T1000 (cell line): ENCODE measurements around the gene ZW10.
A peak's percentile ranks its signal among the peaks of the same experiment; 100 is the strongest.
"Not testable (repeated sequence)": the region's sequence is repeated elsewhere in the genome, so short reads cannot be mapped to it uniquely, and the experiment has no call there.

ENCODE experiments used
- DNase-seq: peaks from one replicate; lab custom pipeline; 2025; ENCODE audit warnings: mixed read lengths; lab: John Stamatoyannopoulos, UW

The ZW10 gene

DNA sequence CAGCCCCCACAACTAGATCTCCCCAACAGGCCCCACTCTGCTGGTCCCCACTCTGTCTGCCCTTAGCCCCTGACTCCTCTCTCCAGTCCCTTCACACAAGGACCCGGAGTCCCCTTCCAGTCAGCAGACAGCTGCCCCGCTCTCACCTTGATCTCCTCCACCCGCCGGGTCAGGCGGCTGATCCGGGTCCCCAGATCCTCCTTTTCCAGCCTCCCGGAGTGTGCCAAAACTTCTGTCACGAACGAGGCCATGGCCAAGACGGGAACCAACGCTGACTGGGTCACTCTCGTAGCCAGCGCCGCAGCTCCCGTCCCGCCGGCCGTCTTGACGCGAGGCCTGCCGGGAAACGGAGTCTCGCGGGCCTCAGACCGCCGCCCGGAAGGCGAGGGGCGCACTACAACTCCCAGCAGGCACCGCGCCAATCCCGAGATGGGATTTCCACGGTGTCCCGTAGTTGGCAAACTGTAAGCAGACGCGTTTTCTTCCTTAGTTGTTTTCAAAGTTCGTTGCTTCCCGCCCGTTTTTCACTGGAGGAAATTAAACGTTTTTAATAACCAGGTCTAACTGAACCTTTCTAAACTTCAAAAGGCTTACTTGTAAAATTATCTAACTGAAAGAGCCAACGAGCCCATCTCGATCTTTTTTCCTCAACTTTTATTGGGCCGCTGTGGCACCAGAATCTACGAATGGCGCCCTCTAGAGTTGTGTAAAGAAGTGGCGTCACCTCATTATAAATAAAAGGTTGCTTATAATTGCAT lies at the start of gene ZW10:
TSS of gene ZW10 (minus strand) at position 277 of the 758 bp plus-strand sequence. CDS start at position 251, 26 bp downstream.
- DNase-seq, result peak; percentile 87

- no peak for DNase-seq
Observed at GRCh38 chr11:113818426-113818825, 44.9 kb upstream of the ZW10 start.

DNA sequence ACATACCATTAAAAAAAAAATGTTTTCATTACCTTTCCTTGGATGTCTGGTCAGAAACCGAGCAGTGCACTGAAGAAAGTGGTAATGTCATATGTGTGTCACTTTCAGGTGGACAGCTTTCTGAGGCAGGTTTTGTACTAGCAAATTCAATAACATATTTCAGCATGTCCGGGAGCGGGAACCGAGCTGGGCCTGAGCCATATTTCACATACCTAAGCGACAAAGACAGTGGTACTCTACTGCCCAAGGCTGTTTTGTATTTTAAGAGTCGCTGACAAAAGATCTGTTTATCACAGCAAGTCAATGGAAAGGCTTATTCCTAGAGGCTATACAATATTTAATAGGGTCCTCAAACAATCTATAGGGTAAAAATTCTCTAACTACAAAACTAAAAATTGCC lies 44.1 kb upstream of the ZW10 start:
- DNase-seq, result no peak

GRCh38 chr11:113817162-113817561 lies 43.7 kb upstream of the ZW10 start:
- no peak for DNase-seq

- DNase-seq, result no peak
Observed at GRCh38 chr11:113814181-113814580, 40.7 kb upstream of the ZW10 start.

DNA sequence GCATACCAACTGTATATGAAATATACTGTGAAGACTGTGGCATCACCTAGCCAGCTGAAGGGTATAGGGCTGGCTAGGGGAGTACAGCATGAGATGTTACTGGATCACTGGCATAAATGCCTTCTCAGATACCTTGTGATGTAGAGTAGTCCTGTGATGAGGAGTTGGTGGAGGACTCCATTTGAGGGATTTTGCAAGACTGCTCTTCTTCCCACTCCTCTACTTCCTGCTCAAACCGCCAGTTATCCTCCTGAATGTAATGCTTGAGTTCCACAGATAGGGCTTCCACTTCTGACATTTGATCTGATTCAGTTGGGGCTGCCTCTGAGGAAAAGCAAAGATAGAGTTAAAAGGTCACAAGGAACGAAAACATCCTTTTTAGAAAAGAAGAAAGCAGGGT lies 35.4 kb upstream of the ZW10 start:
- no peak for DNase-seq

DNA sequence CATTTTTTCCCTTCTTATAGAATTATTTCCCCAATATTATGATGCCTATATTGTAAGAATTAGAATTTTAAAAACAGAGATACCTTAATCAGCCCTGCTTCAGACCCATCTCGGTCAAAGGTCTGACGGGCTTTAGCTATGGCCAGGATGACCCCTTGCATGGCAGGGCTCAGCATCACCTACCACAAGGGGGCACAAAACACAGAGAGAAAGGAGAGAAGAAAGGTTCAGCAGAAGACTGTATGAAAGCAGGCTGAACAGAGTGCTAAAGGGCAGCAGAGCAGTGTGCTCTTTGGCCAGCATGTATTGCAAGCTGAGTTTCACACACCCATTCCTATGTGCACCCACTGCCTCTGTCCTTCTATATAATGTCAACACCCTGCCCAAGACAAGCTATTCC lies 32.9 kb upstream of the ZW10 start:
- no peak for DNase-seq

GRCh38 chr11:113805640-113806039 lies 32.1 kb upstream of the ZW10 start:
- no peak for DNase-seq

- DNase-seq, result no peak
Observed at GRCh38 chr11:113802621-113803020, 29.1 kb upstream of the ZW10 start.

DNA sequence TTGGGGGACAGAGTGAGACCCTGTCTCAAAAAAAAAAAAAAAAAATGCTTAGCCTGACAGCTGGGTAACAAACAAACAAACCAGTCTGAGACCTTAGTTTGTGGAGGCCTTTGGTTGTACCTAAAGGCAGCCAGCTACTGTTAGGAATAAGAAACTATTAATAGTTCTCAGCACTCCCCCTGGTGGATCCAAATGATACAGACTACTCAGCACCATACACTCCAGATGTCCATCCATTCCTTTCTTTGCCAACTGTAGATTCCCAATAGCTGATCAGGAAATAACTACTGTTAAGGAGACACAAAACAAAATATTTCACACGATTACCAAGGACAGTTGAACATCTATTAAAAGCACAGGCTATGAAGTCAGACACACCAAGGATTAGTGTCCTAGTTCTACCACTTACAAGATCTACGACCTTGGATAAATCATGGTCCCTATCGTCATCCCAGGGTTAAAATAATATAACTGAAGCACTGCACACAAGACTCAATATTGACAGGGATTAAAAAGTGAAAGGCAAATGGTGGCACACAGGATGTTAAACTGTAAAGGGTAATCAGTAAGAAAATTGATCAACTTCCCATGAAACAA lies 23.3 kb upstream of the ZW10 start:
- no peak for DNase-seq

DNA sequence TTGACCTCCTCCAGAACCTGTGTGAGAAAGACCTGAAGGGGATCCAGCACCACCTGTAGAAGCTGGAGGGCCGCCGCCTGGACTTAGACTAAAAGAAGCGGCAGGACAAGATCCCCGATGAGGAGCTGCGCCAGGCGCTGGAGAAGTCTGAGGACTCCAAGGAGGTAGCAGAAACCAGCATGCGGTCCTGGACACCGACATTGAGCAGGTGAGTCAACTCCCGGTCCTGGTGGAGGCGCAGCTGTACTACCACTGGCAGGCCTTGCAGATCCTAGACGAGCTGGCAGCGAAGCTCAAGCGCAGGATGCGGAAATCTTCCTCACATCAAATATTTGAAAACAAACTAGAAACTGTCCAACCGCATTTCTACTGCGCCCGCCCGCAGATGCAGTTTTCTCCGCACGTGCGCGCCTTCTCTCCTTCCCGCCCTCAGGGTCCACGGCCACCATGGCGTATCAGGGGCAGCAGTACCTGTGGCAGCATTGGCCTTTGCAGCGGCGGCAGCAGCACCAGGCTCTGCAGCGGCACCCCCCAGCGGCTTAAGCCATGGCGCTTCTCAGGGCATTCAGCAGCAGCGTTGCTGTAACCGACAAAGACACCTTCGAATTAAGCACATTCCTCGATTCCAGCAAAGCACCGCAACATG lies 16.3 kb upstream of the ZW10 start:
- DNase-seq, result no peak

- not testable (repeated sequence) for DNase-seq
Observed at GRCh38 chr11:113789016-113789415, 15.5 kb upstream of the ZW10 start.

DNA sequence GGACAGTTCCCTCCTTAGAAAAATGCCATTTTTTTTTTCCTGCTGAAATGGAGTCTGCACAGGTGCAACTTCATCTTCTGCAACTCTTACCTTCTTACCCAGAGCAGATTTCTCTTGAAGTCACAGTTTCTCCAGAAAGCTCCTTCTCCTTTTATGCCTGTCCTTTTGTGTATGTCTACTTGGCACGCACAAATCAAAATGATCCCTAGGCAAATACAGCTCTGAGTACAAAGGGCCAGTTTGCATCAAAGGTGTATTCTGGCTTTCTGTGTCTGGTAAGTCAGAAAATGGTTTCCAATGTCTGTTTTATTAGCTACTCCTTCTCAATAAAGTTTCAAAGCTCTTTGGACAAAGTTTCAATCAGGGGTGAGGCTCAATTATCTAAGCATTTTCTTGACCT lies 8.6 kb upstream of the ZW10 start:
- no peak for DNase-seq

DNA sequence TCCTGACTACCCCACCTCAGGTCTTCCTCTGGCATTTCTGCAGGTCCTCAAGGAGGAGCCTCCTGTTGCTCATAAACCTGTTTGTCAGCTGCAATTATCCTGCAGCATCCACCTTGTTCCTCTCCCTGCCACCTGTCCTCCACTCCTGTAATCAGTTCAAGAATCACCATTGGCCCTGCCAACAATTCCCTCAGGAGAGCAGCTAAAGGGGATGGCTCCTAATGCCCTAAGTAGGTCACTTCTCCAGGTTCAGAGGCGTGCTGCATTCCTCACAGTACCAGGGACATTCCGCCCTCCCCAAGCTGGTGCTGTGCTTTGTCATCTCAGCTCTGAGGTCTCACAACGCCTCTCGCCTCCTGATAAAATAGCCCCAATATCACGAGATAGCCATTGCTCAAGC lies 8.2 kb upstream of the ZW10 start:
- no peak for DNase-seq

GRCh38 chr11:113779496-113779895 lies 6.0 kb upstream of the ZW10 start, which contains the start of gene CLDN25:
Gene CLDN25 (plus strand): TSS chr11:113779796. CDS start chr11:113779796, 0 bp downstream.
- DNase-seq, result no peak

DNA sequence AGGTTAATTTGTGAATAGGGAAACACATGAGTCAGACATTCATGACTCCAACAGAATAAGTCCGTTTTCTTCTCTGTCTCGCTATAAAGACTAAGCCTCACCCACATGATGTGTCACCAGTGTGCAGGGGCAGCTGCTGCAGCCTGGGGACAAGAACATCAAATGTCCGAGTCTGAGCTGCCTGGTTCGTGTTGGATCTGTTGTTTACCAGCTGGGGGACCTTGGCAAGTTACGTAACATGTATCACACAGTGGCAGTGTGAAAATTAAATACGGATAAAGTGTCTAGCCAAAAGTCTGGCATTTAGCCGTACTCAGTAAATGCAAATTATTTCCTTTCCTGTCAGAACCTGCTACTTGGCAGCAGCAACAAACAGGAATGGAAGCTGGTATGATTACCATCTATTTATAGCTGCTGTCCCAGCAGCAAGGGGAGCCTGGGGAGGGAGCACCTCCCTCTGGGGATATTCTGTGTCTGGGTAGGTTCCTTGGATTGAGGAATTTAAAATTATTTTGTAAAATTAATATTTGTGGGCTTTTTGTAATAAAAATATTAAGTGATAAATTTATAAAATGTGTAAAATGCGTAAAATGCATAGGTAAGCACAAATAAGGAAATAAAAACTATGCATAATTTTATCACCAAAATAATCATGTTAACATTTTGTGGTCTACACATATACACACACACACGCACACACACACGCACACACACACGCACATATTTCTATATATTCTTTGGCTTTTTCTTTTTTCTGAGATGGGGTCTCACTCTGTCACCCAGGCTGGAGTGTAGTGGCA lies 4.8 kb upstream of the ZW10 start:
- no peak for DNase-seq

DNA sequence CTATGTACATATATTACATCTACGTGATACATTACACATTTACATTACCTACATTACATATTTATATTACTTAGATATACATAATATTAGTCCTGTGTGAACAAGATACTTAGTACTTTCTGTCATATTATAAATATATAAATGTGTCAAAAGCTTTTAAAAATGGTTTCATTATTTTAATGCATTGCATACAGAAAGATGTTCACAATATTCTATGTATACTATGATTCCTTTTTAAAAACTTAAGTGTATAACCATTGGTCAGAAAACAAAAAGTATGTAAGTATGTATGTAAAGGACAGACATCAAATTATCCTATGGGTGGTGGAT lies 647 bp upstream of the ZW10 start:
- DNase-seq, result no peak

DNA sequence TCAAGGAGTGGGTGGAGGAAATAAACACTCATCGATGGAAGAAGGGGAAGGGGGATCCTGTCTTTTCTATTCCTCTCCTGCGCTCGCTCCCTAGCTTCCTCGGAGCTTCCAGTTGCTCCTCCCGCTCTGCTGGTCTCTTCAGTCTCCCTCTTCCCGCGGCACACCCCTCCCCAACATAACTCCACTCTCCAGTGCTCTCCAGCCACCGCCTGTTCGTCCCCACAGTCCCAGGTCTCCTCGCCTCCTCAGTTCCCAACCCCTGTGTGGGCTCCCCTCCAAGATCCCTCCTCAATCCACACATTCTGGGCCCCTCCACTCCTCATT lies 438 bp downstream of the ZW10 start:
- no peak for DNase-seq

DNA sequence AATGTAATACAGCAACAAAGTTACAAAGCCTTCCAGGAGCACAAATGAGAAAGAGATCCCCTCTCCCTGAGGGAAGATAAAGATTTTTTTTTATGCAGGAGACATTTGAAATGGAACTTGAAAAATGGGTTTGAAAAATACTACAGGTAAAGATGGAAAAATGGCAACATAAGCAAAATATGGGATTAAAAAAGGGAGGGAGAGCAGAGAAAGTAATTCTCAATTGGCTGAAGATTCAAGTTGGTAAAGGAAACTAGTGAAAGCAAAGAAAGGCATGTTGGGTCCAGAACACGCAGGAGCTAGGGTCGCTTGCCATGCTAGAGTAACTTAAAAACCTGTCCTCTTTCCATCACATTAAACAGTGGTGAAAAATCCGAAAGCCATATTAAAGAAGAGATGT lies 1.5 kb downstream of the ZW10 start:
- no peak for DNase-seq

DNA sequence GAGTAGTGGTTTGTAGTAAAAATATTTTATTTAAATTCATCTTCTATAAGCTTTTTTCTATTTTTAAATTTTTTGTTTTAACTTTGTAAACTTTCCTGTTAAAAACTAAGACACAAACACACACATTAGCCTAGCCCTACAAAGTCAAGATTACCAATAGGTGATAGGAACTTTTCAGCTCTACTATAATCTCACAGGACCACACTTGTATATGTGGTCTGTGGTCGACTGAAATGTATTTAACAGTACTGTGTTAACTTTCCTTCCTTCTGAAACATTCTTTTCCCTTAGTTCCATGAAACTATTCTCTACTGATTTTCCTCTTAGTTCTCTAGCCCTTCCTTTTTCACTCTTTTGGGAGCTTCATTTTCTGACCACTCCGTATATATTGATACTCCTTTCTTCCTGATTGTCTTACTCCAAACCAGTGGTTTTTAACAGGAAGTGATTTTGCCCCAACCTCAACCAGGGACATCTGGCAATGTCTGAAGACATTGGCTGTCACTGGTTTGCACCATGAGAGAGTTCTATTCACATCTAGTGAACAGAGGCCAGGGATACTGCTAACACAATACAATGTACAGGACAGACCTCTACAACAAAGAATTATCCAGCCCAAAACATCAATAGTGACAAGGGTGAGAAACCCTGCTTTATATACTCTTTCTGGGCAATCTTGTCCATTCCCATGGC lies 8.8 kb downstream of the ZW10 start:
- DNase-seq, result no peak

DNA sequence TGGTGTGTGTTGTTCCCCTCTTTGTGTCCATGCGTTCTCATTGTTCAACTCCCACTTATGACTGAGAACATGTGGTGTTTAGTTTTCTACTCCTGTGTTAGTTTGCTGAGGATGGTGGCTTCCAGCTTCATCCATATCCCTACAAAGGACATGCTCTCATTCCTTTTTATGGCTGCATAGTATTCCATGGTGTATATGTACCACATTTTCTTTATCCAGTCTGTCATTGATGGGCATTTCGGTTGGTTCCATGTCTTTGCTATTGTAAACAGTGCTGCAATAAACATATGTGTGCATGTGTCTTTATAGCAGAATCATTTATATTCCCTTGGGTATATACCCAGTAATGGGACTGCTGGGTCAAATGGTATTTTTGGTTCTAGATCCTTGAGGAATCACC lies 10.5 kb downstream of the ZW10 start:
- not testable (repeated sequence) for DNase-seq

GRCh38 chr11:113760241-113760640 lies 13.3 kb downstream of the ZW10 start:
- DNase-seq, result no peak
